A549 (cell line): ENCODE measurements around the gene SEMA5A. TPM values are rescaled to one million over a fixed set of nuclear protein-coding genes. Genes with fewer than 3 reads are reported as not detected.

Source experiments
- ATAC-seq, 2 experiments: fragments of 200-7000 bp in 1 of 2; fragments of >200 bp in 1 of 2; cut with Nextera tagmentation in 1 of 2; cut with Tn5 transposase in 1 of 2; 3 replicates each; pipeline versions ENCODE4 v1.8.0 to v1.9.1; 2018 to 2020; ENCODE audit warnings: mild to moderate bottlenecking in 1 of 2, moderate library complexity in 1 of 2
- CTCF ChIA-PET: fragments of 300-600 bp; sonication (Branson Sonifier 250); formaldehyde crosslinking; extraction: SDS; loops from one replicate; lab custom pipeline; 2021; ENCODE audit warnings: antibody characterized with exemption, inconsistent platforms; lab: Yijun Ruan, JAX
- POLR2A ChIA-PET: fragments of 350-600 bp; formaldehyde crosslinking; extraction: SDS; loops from one replicate; lab custom pipeline; 2021; ENCODE audit warnings: antibody characterized with exemption, inconsistent platforms; lab: Yijun Ruan, JAX
- DNase-seq, 2 experiments: peaks; one replicate each; pipeline versions ENCODE4 v3.0.0 to v3.0.0-alpha.2; 2011 to 2016; ENCODE audit warnings: low read depth in 1 of 2, low spot score in 1 of 2
- FAIRE-seq: peaks from 2 replicates; lab custom pipeline; 2011; peaks lifted over from hg19 to GRCh38; lab: Jason Lieb, UNC
- H3K27ac ChIP-seq, 2 experiments: fragments of >200 bp; sonication (Bioruptor Twin); formaldehyde crosslinking; 3 replicates each; pipeline ENCODE4 v1.5.1; 2016 to 2017
- H3K4me1 ChIP-seq: fragments of >200 bp; sonication (Bioruptor Twin); formaldehyde crosslinking; 3 replicates; pipeline ENCODE4 v1.6.1; 2016
- H3K4me2 ChIP-seq: fragments of >200 bp; sonication (Bioruptor Twin); formaldehyde crosslinking; 3 replicates; pipeline ENCODE4 v1.6.1; 2016
- H3K4me3 ChIP-seq: fragments of >200 bp; sonication (Bioruptor Twin); formaldehyde crosslinking; 3 replicates; pipeline ENCODE4 v1.5.1; 2016
- H3K9me3 ChIP-seq: fragments of >200 bp; sonication (Bioruptor Twin); formaldehyde crosslinking; 3 replicates; pipeline ENCODE4 v1.6.1; 2016
- CHD2 ChIP-seq: fragments of 150-350 bp; IDR thresholded peaks from 2 replicates; pipeline ENCODE4 v1.6.1; 2014; ENCODE audit warnings: low read length; ENCODE audit not compliant: partially characterized antibody
- CHD4 ChIP-seq: fragments of 200-600 bp; sonication (generic); IDR thresholded peaks from 2 replicates; pipeline ENCODE4 v1.6.1; 2016; ENCODE audit warnings: antibody characterized with exemption, mild to moderate bottlenecking, borderline replicate concordance
- EP300 ChIP-seq, 2 experiments: fragments of >200 bp; sonication (Bioruptor Twin); formaldehyde crosslinking; IDR thresholded peaks; 2 replicates in 1 of 2; 3 replicates in 1 of 2; pipeline ENCODE4 v1.6.1; 2016 to 2017
- FOXS1 ChIP-seq: fragments of 250-450 bp; sonication (Bioruptor Pico); IDR thresholded peaks from 2 replicates; pipeline ENCODE4 v1.5.0; 2020; ENCODE audit warnings: mild to moderate bottlenecking, moderate library complexity
- GATA3 ChIP-seq: IDR thresholded peaks from 2 replicates; pipeline ENCODE4 v1.6.1; 2012; ENCODE audit warnings: borderline replicate concordance
- HDAC2 ChIP-seq: fragments of 200-600 bp; sonication (generic); IDR thresholded peaks from 2 replicates; pipeline ENCODE4 v1.6.1; 2016
- JUNB ChIP-seq: fragments of >200 bp; sonication (Bioruptor Twin); formaldehyde crosslinking; IDR thresholded peaks from 2 replicates; pipeline ENCODE4 v1.6.1; 2016
- KDM1A ChIP-seq: fragments of 200-600 bp; sonication (generic); IDR thresholded peaks from 2 replicates; pipeline ENCODE4 v1.6.1; 2016; ENCODE audit warnings: low read depth, mild to moderate bottlenecking
- NPAS2 ChIP-seq: fragments of 250-450 bp; sonication (Bioruptor Pico); IDR thresholded peaks from 2 replicates; pipeline ENCODE4 v1.8.0; 2022; ENCODE audit warnings: mild to moderate bottlenecking, moderate library complexity, borderline replicate concordance
- PHF8 ChIP-seq: fragments of 200-600 bp; sonication (generic); IDR thresholded peaks from 2 replicates; pipeline ENCODE4 v1.6.1; 2016; ENCODE audit warnings: low read depth, mild to moderate bottlenecking, antibody characterized with exemption, moderate library complexity, borderline replicate concordance
- POLR2AphosphoS2 ChIP-seq: conservative IDR thresholded peaks from 2 replicates; pipeline ENCODE4 v1.6.1; 2012; ENCODE audit warnings: low read length, improper control_type of control experiment, inconsistent platforms
- RAD21 ChIP-seq, 2 experiments: fragments of >200 bp in 1 of 2; sonication (Bioruptor Twin) in 1 of 2; formaldehyde crosslinking in 1 of 2; IDR thresholded peaks in 1 of 2; conservative IDR thresholded peaks in 1 of 2; 2 replicates in 1 of 2; 3 replicates in 1 of 2; pipeline ENCODE4 v1.6.1; 2012 to 2018; ENCODE audit warnings: inconsistent platforms in 1 of 2
- RFX5 ChIP-seq: fragments of 450-650 bp; IDR thresholded peaks from 2 replicates; pipeline ENCODE4 v1.7.1; 2014; ENCODE audit warnings: antibody characterized with exemption, mild to moderate bottlenecking, moderate library complexity
- SREBF2 ChIP-seq: fragments of 450-650 bp; IDR thresholded peaks from 2 replicates; pipeline ENCODE4 v1.6.1; 2014; ENCODE audit warnings: mild to moderate bottlenecking, moderate library complexity
- TFCP2L1 ChIP-seq: fragments of 250-450 bp; sonication (Bioruptor Pico); IDR thresholded peaks from 2 replicates; pipeline ENCODE4 v1.5.0; 2021; ENCODE audit warnings: mild to moderate bottlenecking
- ZSCAN20 ChIP-seq: fragments of 250-450 bp; sonication (Bioruptor Pico); IDR thresholded peaks from 2 replicates; pipeline ENCODE4 v1.8.0; 2022; ENCODE audit warnings: mild to moderate bottlenecking, moderate library complexity
- WGBS: methylation state at CpG from one replicate; pipeline ENCODE4 v1.1.6; 2017; ENCODE audit errors: missing lambda C conversion rate; 5-methylcytosine and 5-hydroxymethylcytosine counted together
- polyA plus RNA-seq, 4 experiments: library from polyadenylated mRNA; depleted of rRNA in 3 of 4; stranded (reverse); fragments of >200 nt; fragmentation: RNase III in 1 of 4; extraction: RNeasy Plus Mini Kit Qiagen cat#74134 plus additional on column Dnase treatment in 1 of 4; gene quantifications; 2 replicates in 3 of 4; 3 replicates in 1 of 4; pipeline ENCODE4 v1.2.3, GENCODE V29; 2011 to 2017
- TF ChIP-seq, protein P1 (sequence below): fragments of 250-450 bp; sonication (Bioruptor Pico); IDR thresholded peaks from 2 replicates; pipeline ENCODE4 v1.5.0; 2020; ENCODE audit warnings: low read depth, mild to moderate bottlenecking, moderate library complexity
- TF ChIP-seq, protein P2 (sequence below): fragments of 250-450 bp; sonication (Bioruptor Pico); IDR thresholded peaks from 2 replicates; pipeline ENCODE4 v1.5.0; 2021; ENCODE audit warnings: mild to moderate bottlenecking, moderate library complexity, borderline replicate concordance
- TF ChIP-seq, protein P3 (sequence below): fragments of >200 bp; sonication (Bioruptor Twin); formaldehyde crosslinking; IDR thresholded peaks from 3 replicates; pipeline ENCODE4 v1.5.1; 2016
- TF ChIP-seq, protein P4 (sequence below): IDR thresholded peaks from 2 replicates; pipeline ENCODE4 v1.6.1; 2012

The SEMA5A gene
- polyA plus RNA-seq, 2 of the 4 experiments (the other 2 are of a cell fraction) = not detected

DNA sequence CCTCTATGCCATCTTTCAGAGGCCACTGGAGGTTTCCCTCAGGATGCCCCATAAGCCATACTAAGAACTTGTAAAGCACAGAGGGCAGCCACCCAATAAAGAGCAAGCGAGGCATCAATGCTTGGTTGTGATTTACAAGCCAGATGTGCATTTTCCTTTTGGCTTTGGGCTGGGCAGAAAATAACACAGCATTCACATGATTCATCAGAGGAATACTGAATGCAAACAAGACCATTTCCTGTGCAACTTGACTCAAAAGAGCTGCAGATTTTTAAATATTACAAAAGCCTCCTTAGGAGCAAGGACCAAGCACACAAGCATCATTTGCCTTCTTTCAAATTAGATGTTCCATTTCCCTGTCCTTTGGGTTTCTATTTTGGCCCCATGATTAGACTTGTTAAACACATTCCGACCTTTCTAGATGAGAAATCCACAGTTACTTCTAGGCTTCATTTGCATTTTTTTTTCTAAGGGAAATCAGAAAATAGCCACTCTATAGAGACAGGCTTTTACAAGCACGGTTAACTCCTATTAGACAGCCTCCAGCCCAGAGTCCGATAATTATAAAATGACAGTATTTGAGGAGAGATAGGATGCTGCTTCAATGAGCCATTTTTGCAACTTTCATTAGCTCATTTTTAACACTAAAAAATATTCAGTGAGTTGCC is 207.8 kb downstream of the SEMA5A start:
- 16% methylated on average over 4 of the region's 4 CpGs for WGBS
- no peak overlapping the region for H3K4me3 ChIP-seq
- H3K27ac ChIP-seq = no peak overlapping the region
- DNase-seq (no peak), FAIRE-seq (no peak), ATAC-seq (no peak)
- H3K4me2 ChIP-seq = no peak overlapping the region
- no peaks in the 10 kb centered on the region for H3K9me3 ChIP-seq
- H3K4me1 ChIP-seq = no peaks in the 10 kb centered on the region
- TF ChIP-seq FOXS1 (CRISPR knock-in tag) = no peak
- POLR2A ChIA-PET = no interaction called here
- CTCF ChIA-PET = no interaction called here

DNA sequence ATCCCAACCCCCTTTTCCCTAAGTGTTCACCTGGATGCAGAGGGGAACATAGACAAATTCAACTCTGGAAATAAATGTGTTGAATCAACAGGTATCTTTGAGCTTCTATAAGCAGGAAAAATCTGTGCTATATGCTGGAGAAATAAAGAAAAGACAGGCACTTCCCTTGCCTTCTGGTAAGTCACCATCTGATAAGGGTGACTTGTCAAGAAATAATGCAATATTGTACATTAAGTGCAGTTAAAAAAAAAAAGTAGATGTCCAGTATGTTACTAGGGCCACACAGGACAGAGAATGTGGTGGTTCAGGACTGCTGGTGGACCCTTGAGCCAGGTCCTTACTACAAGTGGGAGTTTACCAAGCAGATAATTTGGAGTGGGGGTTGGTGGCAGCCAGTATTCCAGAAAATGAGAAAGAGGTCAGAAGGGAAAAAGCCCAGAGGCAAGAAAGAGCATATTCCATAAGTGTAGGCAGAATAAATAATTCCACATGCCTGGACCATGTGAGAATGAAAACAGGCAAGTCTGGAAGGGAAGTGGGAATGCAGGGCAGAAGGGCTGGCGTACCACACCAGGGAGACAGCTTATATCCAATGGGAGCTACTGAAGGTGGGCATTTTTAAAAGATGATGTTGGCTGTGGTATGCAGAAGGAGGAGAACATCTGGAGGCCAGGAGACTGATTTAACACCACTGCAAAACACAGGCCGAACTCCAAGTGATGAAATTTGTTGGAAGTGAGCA is 209.9 kb downstream of the SEMA5A start:
- ChIA-PET CTCF (no interaction called here), POLR2A (no interaction called here)
- Histone ChIP-seq H3K27ac (no peak overlapping the region), H3K9me3 (no peaks in the 10 kb centered on the region), H3K4me1 (no peaks in the 10 kb centered on the region), H3K4me3 (no peak overlapping the region), H3K4me2 (no peak overlapping the region)
- ATAC-seq = no peak
- no peak for DNase-seq
- no peak for FAIRE-seq
- no peak for TF ChIP-seq POLR2AphosphoS2
- 1% methylated on average over 2 of the region's 2 CpGs for WGBS

DNA sequence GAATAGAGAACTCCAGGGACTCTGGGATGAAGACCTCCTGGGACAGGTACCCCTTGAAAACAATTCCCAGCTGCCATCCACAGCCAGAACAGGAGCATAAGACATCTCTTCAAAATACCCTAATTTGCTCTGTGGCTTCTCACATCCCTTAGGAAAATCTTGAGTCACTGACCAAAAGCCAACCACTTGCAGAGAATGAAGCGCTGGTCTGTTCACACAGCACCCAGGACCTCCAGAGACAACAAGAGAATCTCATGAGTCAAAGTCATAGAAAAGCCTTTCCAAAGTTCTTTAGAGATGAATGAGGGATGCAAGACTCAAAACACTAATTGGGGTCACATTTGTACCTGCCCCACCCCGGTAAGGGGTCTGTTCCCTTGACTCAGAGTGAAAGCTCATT is 210.6 kb downstream of the SEMA5A start:
- Histone ChIP-seq H3K9me3 (no peaks in the 10 kb centered on the region), H3K4me3 (no peak overlapping the region)
- POLR2A ChIA-PET = no interaction called here
- TF ChIP-seq SREBF2 (no peak), HDAC2 (no peak), RFX5 (no peak), NPAS2 (CRISPR knock-in tag) (no peak), TFCP2L1 (no peak), KDM1A (no peak), ZSCAN20 (CRISPR knock-in tag) (no peak), GATA3 (no peak), EP300 (IDR thresholded peaks at IDR 0.05) (no peak), PHF8 (no peak)
- TF ChIP-seq, protein P1, sequence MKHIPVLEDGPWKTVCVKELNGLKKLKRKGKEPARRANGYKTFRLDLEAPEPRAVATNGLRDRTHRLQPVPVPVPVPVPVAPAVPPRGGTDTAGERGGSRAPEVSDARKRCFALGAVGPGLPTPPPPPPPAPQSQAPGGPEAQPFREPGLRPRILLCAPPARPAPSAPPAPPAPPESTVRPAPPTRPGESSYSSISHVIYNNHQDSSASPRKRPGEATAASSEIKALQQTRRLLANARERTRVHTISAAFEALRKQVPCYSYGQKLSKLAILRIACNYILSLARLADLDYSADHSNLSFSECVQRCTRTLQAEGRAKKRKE (CRISPR knock-in tag) = no peak
- TF ChIP-seq, all 56 proteins: peak for 0
- Histone ChIP-seq H3K4me2 (no peak overlapping the region), H3K4me1 (no peaks in the 10 kb centered on the region), H3K27ac (no peak overlapping the region)
- FAIRE-seq (no peak), ATAC-seq (no peak), DNase-seq (no peak)
- WGBS = 0% methylated on average over 2 of the region's 2 CpGs
- CTCF ChIA-PET = no interaction called here

DNA sequence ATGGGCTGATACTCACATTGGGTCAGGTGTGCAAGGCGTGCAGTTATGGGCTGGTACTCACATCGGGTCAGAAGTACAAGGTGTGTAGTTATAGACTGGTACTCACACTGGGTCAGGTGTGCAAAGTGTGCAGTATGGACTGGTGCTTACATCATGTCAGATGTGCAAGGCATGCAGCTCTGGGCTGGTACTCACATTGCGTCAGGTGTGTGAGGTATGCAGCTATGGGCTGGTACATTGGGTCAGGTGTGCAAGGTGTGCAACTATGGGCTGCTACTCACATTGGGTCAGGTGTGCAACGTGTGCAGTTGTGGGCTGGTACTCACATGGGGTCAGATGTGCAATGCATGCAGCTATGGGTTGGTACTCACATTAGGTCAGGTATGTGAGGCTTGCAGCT is 213.8 kb downstream of the SEMA5A start:
- H3K4me2 ChIP-seq = no peak overlapping the region
- CTCF ChIA-PET = interaction anchor here (1.8 kb wide), 1 partner anchor 10 kb away, joined by 6 read pairs; no protein-coding TSS in a partner anchor
- DNase-seq (no peak), ATAC-seq (no peak), FAIRE-seq (no peak)
- no peak overlapping the region for H3K27ac ChIP-seq
- POLR2A ChIA-PET = no interaction called here
- no peak overlapping the region for H3K4me3 ChIP-seq
- H3K4me1 ChIP-seq = no peaks in the 10 kb centered on the region
- TF ChIP-seq, protein P2, sequence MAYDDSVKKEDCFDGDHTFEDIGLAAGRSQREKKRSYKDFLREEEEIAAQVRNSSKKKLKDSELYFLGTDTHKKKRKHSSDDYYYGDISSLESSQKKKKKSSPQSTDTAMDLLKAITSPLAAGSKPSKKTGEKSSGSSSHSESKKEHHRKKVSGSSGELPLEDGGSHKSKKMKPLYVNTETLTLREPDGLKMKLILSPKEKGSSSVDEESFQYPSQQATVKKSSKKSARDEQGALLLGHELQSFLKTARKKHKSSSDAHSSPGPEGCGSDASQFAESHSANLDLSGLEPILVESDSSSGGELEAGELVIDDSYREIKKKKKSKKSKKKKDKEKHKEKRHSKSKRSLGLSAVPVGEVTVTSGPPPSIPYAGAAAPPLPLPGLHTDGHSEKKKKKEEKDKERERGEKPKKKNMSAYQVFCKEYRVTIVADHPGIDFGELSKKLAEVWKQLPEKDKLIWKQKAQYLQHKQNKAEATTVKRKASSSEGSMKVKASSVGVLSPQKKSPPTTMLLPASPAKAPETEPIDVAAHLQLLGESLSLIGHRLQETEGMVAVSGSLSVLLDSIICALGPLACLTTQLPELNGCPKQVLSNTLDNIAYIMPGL (CRISPR knock-in tag) = no peak
- TF ChIP-seq CHD4 = no peak
- TF ChIP-seq ZSCAN20 (CRISPR knock-in tag) = no peak
- TF ChIP-seq, protein P1 (CRISPR knock-in tag) = no peak
- no peak for TF ChIP-seq JUNB
- TF ChIP-seq SREBF2 = no peak
- no peak for TF ChIP-seq TFCP2L1
- TF ChIP-seq, protein P3, sequence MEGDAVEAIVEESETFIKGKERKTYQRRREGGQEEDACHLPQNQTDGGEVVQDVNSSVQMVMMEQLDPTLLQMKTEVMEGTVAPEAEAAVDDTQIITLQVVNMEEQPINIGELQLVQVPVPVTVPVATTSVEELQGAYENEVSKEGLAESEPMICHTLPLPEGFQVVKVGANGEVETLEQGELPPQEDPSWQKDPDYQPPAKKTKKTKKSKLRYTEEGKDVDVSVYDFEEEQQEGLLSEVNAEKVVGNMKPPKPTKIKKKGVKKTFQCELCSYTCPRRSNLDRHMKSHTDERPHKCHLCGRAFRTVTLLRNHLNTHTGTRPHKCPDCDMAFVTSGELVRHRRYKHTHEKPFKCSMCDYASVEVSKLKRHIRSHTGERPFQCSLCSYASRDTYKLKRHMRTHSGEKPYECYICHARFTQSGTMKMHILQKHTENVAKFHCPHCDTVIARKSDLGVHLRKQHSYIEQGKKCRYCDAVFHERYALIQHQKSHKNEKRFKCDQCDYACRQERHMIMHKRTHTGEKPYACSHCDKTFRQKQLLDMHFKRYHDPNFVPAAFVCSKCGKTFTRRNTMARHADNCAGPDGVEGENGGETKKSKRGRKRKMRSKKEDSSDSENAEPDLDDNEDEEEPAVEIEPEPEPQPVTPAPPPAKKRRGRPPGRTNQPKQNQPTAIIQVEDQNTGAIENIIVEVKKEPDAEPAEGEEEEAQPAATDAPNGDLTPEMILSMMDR = no peak
- no peak for TF ChIP-seq RFX5
- TF ChIP-seq RAD21 (conservative IDR thresholded peaks at IDR 0.05 in 1 of 2, IDR thresholded peaks at IDR 0.05 in 1 of 2) = no peak
- TF ChIP-seq, protein P4, sequence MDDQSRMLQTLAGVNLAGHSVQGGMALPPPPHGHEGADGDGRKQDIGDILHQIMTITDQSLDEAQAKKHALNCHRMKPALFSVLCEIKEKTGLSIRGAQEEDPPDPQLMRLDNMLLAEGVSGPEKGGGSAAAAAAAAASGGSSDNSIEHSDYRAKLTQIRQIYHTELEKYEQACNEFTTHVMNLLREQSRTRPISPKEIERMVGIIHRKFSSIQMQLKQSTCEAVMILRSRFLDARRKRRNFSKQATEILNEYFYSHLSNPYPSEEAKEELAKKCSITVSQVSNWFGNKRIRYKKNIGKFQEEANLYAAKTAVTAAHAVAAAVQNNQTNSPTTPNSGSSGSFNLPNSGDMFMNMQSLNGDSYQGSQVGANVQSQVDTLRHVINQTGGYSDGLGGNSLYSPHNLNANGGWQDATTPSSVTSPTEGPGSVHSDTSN = no peak
- no peak for TF ChIP-seq CHD2
- TF ChIP-seq POLR2AphosphoS2 = no peak
- no peak for TF ChIP-seq HDAC2
- WGBS = 30% methylated on average over 3 of the region's 4 CpGs
- H3K9me3 ChIP-seq = no peaks in the 10 kb centered on the region
